ENCODE results near the gene CDK11A.

Gene CDK11A

GRCh38 chr1:1658583-1659549 is 65.3 kb downstream of the CDK11A start, which contains the start of gene CDK11B:
TSS of gene CDK11B (minus strand) at chr1:1659004. CDS start at chr1:1657485, 1,519 bp downstream.
- peak; percentile 95 for DNase-seq

Measured in hematopoietic multipotent progenitor cell treated with erythropoietin and hydrocortisone succinate and interleukin-3 and kit ligand, for 8 days (in vitro differentiated cells).